Cortex of kidney (tissue), 1 donor: Measurements from ENCODE around the gene PHACTR1.

ENCODE experiments used
- DNase-seq: peaks from one replicate; lab custom pipeline; 2025; lab: John Stamatoyannopoulos, UW

The PHACTR1 gene

GRCh38 chr6:12849809-12850198, 133.2 kb downstream of the PHACTR1 start:
- DNase-seq: no peak

DNA sequence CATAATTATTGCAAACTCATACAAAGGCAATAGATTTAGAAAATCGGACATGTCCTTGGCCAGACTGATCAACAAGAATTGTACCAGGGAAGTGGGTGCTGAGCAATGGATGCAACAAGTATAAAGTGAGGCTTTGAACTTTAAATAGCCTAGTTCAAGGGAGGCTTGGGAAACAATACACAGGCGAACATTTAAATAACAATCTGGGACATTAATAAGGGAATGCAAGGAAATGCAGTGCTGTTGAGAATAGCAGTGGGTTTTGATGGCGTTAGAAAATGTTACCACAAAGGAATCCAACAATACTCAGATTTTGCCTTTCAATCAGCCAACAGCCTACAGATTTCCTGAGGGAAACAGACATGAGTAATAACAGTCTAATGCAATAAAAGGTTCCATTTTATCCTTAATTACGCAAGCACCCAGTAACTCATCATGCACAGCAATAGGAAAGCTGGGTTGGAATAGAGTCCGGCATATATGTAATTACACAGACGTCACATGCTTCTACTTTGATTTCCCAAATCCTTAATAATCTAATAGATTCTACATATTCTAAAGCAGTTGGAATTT, 134.6 kb downstream of the PHACTR1 start:
- no peak for DNase-seq

DNA sequence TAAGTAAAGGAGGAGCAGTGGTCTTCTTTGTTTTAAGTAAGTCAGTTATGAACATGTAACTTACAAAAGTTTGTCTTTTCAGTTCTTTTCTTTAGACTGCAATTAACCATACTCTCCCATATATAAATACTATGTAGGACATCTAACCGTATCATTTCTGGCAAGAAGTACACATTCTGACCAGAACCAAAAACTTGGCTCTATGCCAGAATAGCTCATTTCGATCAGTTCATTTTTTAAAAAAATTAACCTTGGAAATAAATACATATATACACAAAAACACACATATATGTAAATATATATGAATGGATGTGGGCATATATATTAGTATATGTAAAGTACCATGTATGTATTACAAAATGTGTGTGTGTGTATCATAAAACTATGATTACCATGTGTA, 145.0 kb downstream of the PHACTR1 start:
- DNase-seq: no peak

GRCh38 chr6:12865117-12865516, 148.6 kb downstream of the PHACTR1 start:
- no peak for DNase-seq

DNA sequence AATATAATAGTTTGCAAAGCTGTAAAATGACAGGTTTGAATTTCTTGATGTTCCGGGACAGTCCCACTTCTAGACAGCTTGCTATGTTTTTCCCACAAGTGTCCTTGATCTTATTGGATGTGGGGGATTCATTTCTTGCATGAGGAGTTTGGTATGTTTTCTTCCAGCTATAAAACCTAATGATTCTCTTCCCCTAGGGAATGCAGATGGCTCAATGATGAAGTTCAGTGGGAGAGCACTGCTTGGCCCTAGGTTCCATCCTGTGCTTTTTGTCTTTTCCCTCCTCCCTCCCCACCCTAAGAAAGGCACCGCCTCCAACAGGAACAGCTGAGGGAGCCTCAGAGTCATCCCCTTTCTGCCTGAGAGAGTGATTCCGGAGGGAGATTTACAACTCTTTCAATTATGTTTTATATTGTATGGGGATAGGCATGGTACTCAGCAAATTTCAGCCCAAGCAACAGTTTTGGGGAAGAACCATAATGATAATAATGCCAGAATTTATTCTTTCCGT, 149.2 kb downstream of the PHACTR1 start:
- no peak for DNase-seq

GRCh38 chr6:12866422-12867029, 150.0 kb downstream of the PHACTR1 start:
- no peak for DNase-seq

DNA sequence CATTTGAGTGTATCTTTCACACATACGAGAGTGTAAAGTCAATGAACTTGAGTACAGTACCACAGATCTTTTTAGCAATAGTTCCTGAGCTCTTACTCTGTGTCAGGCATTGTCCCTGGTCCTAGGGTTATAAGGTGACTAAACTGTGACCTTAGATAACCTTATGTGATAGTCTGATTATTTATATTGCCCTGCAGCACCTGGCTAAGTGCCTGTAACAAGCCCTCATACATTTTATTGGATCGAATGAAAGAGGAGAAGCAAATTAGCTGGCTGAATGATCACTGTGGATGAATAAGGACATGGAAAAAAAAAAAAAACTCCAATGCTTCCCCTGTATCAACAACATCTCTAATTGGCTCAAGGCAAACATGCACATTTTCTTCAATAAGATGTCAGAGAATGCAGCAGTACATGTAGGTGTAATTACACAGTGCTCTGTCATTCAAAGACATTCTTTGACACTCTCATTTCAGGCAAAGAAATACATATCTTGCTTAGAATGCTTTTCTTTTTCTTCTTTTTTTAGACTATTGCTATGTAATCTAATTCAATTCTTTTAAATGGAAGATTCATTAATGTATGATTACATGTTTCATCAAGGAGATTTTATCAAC, 153.4 kb downstream of the PHACTR1 start:
- DNase-seq: no peak

- DNase-seq: no peak
Measured at GRCh38 chr6:12873691-12874090, 157.1 kb downstream of the PHACTR1 start.

GRCh38 chr6:12875051-12875450, 158.5 kb downstream of the PHACTR1 start:
- no peak for DNase-seq

- DNase-seq: no peak
Measured at GRCh38 chr6:12878741-12879140, 162.2 kb downstream of the PHACTR1 start.

- no peak for DNase-seq
Measured at GRCh38 chr6:12882761-12883290, 166.3 kb downstream of the PHACTR1 start.

GRCh38 chr6:12884983-12885382, 168.4 kb downstream of the PHACTR1 start:
- DNase-seq: no peak

DNA sequence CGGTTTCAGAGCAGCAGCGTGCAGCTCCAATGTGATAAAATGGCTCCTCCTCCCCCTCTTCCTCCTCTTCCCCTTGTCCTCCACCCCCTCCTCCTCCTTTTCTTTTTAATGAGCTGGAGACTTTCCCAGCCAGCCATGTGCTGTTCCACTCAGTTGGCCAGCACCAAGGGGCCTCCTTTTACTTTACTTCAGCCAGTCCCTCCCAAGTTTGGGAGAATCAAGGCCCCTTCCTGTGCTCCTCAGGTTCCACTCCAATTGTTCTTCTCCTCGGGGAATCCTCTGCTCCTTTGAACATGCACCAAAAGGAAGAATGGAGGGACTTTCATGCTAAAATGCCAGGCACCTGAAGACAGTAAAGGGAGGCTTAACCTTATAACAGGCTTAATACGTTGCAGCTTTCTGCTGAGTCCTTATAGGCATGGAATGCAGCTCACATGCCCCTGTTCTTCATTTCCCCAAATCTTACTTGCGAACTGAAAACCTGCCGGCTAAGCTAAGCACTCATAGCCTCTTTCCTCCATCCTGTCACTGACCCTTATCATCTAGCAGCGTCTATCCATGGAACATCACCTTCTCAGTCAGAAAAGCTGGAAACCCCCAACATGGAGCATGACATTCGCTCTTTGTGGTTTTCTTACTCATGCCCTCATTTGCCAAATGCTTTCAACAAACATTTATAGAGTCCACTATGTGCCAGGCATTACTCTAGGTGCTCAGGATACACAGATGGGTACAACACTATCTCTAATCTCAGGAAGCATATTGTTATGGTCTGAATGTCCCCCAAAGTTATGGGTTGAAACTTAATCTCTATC, 170.6 kb downstream of the PHACTR1 start:
- DNase-seq: no peak

GRCh38 chr6:12890171-12890790, 173.7 kb downstream of the PHACTR1 start:
- DNase-seq: no peak

DNA sequence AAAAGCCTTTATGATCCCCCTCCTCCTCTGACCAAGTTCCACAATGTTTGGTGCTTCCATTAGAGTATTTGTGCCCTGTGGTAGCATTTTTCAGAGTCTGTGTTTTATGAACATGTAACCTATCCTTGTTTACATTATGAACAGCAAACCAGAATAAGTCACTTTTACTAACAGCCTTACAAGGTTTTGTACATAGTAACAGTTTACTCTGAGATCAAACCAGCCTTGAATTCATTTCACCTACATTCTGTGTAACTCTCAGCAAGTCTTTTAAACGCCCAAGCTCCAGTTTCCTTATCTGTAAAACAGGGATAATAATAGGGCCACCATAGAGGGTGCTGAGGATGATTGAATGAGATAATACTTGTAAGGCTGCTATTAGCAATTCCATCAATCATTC, 175.0 kb downstream of the PHACTR1 start:
- DNase-seq: no peak

GRCh38 chr6:12892151-12892550, 175.6 kb downstream of the PHACTR1 start:
- DNase-seq: no peak

- no peak for DNase-seq
Measured at GRCh38 chr6:12893036-12893435, 176.5 kb downstream of the PHACTR1 start.

DNA sequence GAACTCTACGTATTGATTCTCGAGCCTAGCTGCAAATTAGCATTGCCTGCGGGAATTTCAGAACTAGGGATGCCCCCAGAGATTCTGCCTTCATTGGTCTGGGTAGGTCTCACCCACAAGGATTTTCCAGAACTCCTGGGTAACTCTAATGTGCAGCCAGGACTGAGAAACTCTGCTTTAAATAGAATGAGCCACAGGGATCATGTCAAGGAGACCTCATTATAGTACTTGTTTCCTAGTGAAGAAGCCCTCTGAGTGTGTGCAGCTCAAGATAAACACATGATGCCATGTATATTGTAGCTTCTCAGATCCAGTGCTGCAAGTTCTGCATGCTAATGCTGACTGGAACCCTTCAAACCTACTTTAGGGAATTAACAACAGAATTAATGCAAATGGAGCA, 179.2 kb downstream of the PHACTR1 start:
- DNase-seq: no peak

GRCh38 chr6:12896208-12896733, 179.7 kb downstream of the PHACTR1 start:
- no peak for DNase-seq

DNA sequence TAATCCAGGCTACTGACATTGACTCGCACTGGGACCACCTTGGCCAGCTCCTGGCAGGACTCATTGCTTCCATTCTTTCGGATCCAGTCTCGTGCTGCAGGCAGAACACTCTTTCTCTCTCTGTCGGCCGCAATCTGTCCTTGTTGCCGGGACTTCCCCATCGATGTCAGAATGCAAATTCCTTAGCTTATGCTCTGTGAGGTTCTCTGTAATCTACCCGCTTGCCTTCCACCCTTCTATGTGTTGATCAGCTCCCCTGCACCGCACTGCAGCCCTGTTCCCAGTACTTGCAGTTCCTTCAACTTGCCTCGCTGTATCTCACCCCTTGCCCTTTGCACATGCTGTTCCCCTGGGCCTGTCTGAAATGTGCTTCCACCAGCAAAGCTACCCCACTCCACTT, 182.0 kb downstream of the PHACTR1 start:
- no peak for DNase-seq

DNA sequence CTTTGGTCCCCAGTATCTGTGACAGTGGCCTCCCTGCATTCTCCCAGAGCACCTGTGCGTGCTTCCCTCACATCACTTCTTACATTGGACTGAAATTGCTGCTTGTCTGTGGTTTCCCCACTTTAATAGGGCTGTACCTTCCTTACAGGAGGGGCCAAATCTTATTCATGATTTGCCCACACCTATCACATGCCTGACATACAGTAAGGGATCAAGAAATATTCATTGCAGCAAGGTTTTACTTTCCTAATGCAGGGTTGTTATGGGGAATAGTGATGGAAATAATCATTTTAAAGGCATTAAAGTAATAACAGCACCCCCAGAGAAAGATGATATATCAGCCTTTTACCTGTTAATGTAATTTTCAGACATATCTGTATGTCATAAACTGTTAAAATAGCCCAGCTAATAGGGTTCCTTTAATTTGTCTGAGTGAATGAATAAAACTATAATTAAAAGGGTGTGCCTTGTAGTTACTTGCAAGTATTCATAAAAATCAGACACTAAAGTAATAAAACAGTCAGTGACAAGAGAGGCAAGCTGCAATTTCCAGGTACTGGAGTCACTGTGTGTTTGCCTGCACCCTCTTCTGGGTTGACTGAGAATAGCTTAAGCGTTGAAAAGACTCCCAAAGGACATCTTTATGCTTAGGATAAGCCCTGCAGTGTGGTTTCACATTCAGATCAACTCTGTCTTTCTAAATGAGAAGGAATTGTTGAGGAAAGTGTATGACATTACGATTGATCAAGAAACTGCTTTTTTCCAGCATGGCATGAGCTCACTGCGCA, 182.7 kb downstream of the PHACTR1 start:
- no peak for DNase-seq
